H1 (cell line): ENCODE measurements around the gene UPF3A. TPM values are rescaled to one million over a fixed set of nuclear protein-coding genes. Genes with fewer than 3 reads are reported as not detected.

Experiments used
- CTCF ChIA-PET: fragments of 300-600 bp; sonication (Branson Sonifier 250); formaldehyde crosslinking; loops from one replicate; lab custom pipeline; 2021; ENCODE audit not compliant: partially characterized antibody; lab: Charles Lee
- POLR2A ChIA-PET: fragments of 300-600 bp; sonication (Branson Sonifier 250); formaldehyde crosslinking; loops from one replicate; lab custom pipeline; 2021; ENCODE audit warnings: inconsistent platforms; ENCODE audit not compliant: partially characterized antibody; lab: Charles Lee
- DNase-seq, 2 experiments: peaks; one replicate each; pipeline versions ENCODE4 v3.0.0 to v3.0.0-alpha.2; 2010 to 2022; ENCODE audit warnings: low spot score in 2 of 2, low read depth in 1 of 2, mixed read lengths in 1 of 2
- FAIRE-seq: peaks from 2 replicates; lab custom pipeline; 2011; peaks lifted over from hg19 to GRCh38; lab: Jason Lieb, UNC
- H2AFZ ChIP-seq: 2 replicates; pipeline ENCODE4 v1.8.1; 2012; ENCODE audit warnings: low read length, inconsistent platforms
- H2AK5ac ChIP-seq: 2 replicates; pipeline ENCODE4 v1.6.1; 2013; ENCODE audit warnings: low read depth, low read length
- H2BK120ac ChIP-seq: replicated peaks from 2 replicates; pipeline ENCODE3; 2013; ENCODE audit warnings: low read depth, low read length, inconsistent platforms
- H2BK12ac ChIP-seq: 2 replicates; pipeline ENCODE4 v1.6.1; 2013; ENCODE audit warnings: low read depth, low read length
- H2BK15ac ChIP-seq: 2 replicates; pipeline ENCODE4 v1.6.1; 2013; ENCODE audit warnings: low read length
- H2BK20ac ChIP-seq: 2 replicates; pipeline ENCODE4 v1.6.1; 2013; ENCODE audit warnings: low read length
- H2BK5ac ChIP-seq: 2 replicates; pipeline ENCODE4 v1.6.1; 2013; ENCODE audit warnings: low read depth, low read length
- H3K14ac ChIP-seq: 2 replicates; pipeline ENCODE4 v1.6.1; 2013; ENCODE audit warnings: inconsistent platforms; ENCODE audit not compliant: insufficient read length
- H3K18ac ChIP-seq: 2 replicates; pipeline ENCODE4 v1.6.1; 2013; ENCODE audit warnings: low read length; ENCODE audit errors: extremely low read depth
- H3K23ac ChIP-seq: 2 replicates; pipeline ENCODE4 v1.6.1; 2013; ENCODE audit warnings: inconsistent platforms; ENCODE audit not compliant: insufficient read length
- H3K23me2 ChIP-seq: 2 replicates; pipeline ENCODE4 v1.6.1; 2013; ENCODE audit warnings: low read depth, low read length
- H3K27ac ChIP-seq: 2 replicates; pipeline ENCODE4 v1.6.1; 2011; ENCODE audit warnings: low read depth, low read length, inconsistent platforms
- H3K27me3 ChIP-seq, 4 experiments: replicated peaks in 1 of 4; 1 replicate in 1 of 4; 2 replicates in 3 of 4; pipeline versions ENCODE4 v1.6.1 to v1.8.1; 2011 to 2013; ENCODE audit warnings: low read length in 3 of 4, mild to moderate bottlenecking in 3 of 4, inconsistent platforms in 2 of 4, mixed read lengths in 2 of 4, moderate library complexity in 1 of 4; ENCODE audit not compliant: control insufficient read depth in 3 of 4, insufficient read depth in 3 of 4; ENCODE audit errors: extremely low read depth in 1 of 4
- H3K36me3 ChIP-seq, 4 experiments: 2 replicates each; pipeline versions ENCODE4 v1.6.1 to v1.8.1; 2011 to 2013; ENCODE audit warnings: mild to moderate bottlenecking in 4 of 4, low read length in 3 of 4, moderate library complexity in 2 of 4, control low read depth in 1 of 4, inconsistent platforms in 1 of 4; ENCODE audit not compliant: insufficient read depth in 4 of 4, control insufficient read depth in 2 of 4
- H3K4ac ChIP-seq: replicated peaks from 2 replicates; pipeline ENCODE3; 2013; ENCODE audit warnings: low read length, low read depth, mixed read lengths, inconsistent platforms; ENCODE audit not compliant: insufficient read length
- H3K4me1 ChIP-seq, 4 experiments: replicated peaks in 1 of 4; 1 replicate in 1 of 4; 2 replicates in 3 of 4; pipeline versions ENCODE4 v1.6.1 to v1.8.1; 2011 to 2013; ENCODE audit warnings: low read length in 3 of 4, inconsistent platforms in 2 of 4, mixed read lengths in 1 of 4; ENCODE audit not compliant: insufficient read depth in 4 of 4, control insufficient read depth in 3 of 4
- H3K4me2 ChIP-seq, 2 experiments: 2 replicates each; pipeline versions ENCODE4 v1.6.1 to v1.8.1; 2011 to 2013; ENCODE audit warnings: low read depth in 2 of 2, low read length in 2 of 2, control low read depth in 1 of 2, inconsistent platforms in 1 of 2, mild to moderate bottlenecking in 1 of 2; ENCODE audit not compliant: insufficient read depth in 1 of 2
- H3K4me3 ChIP-seq, 4 experiments: fragments of 200-600, 300-600 bp in 1 of 4; sonication (generic), shearing (Covaris generic), sonication (Bioruptor Twin) in 1 of 4; 2 replicates each; pipeline versions ENCODE4 v1.5.1 to v1.8.1; 2011 to 2016; ENCODE audit warnings: low read length in 4 of 4, low read depth in 3 of 4, control low read depth in 2 of 4, inconsistent platforms in 2 of 4, mild to moderate bottlenecking in 2 of 4, mixed read lengths in 1 of 4, moderate library complexity in 1 of 4; ENCODE audit not compliant: insufficient read depth in 2 of 4; ENCODE audit errors: extremely low read depth in 1 of 4
- H3K56ac ChIP-seq: replicated peaks from 2 replicates; pipeline ENCODE3; 2013; ENCODE audit warnings: low read depth, mild to moderate bottlenecking, mixed read lengths, low read length, inconsistent platforms; ENCODE audit not compliant: insufficient read length
- H3K79me1 ChIP-seq: 2 replicates; pipeline ENCODE4 v1.6.1; 2013; ENCODE audit warnings: low read depth, low read length, control low read depth
- H3K79me2 ChIP-seq, 2 experiments: 2 replicates each; pipeline versions ENCODE4 v1.6.1 to v1.8.1; 2012 to 2013; ENCODE audit warnings: low read length in 2 of 2, mild to moderate bottlenecking in 2 of 2, inconsistent platforms in 1 of 2; ENCODE audit not compliant: insufficient read depth in 2 of 2, control insufficient read depth in 1 of 2
- H3K9ac ChIP-seq, 4 experiments: replicated peaks in 1 of 4; 1 replicate in 1 of 4; 2 replicates in 3 of 4; pipeline versions ENCODE4 v1.6.1 to v1.8.1; 2011 to 2013; ENCODE audit warnings: low read depth in 3 of 4, low read length in 3 of 4, control low read depth in 2 of 4, mild to moderate bottlenecking in 2 of 4, moderate library complexity in 2 of 4, inconsistent platforms in 1 of 4; ENCODE audit errors: extremely low read depth in 1 of 4
- H3K9me3 ChIP-seq, 2 experiments: 2 replicates each; pipeline versions ENCODE4 v1.6.1 to v1.8.1; 2012 to 2013; ENCODE audit warnings: mild to moderate bottlenecking in 2 of 2, moderate library complexity in 2 of 2, control low read depth in 1 of 2, inconsistent platforms in 1 of 2, low read depth in 1 of 2, low read length in 1 of 2, mixed read lengths in 1 of 2; ENCODE audit not compliant: insufficient read depth in 2 of 2
- H4K20me1 ChIP-seq, 2 experiments: replicated peaks in 1 of 2; 2 replicates each; pipeline versions ENCODE3 to v1.8.1; 2011 to 2013; ENCODE audit warnings: inconsistent platforms in 2 of 2, low read length in 2 of 2, mild to moderate bottlenecking in 1 of 2; ENCODE audit not compliant: insufficient read depth in 2 of 2, control insufficient read depth in 1 of 2
- H4K5ac ChIP-seq: 2 replicates; pipeline ENCODE4 v1.6.1; 2013; ENCODE audit warnings: low read length, low read depth, mixed read lengths, inconsistent platforms; ENCODE audit not compliant: insufficient read length
- H4K8ac ChIP-seq: 2 replicates; pipeline ENCODE4 v1.8.0; 2013; ENCODE audit warnings: mild to moderate bottlenecking, moderate library complexity, low read length, inconsistent platforms; ENCODE audit not compliant: insufficient read depth; ENCODE audit errors: extremely low read depth
- H4K91ac ChIP-seq: replicated peaks from 2 replicates; pipeline ENCODE3; 2013; ENCODE audit warnings: low read length, mixed read lengths, inconsistent platforms; ENCODE audit not compliant: insufficient read length
- ASH2L ChIP-seq: fragments of 200-600, 300-600 bp; sonication (generic); IDR thresholded peaks from one replicate; pipeline ENCODE4 v1.7.1; 2017; ENCODE audit warnings: low read length
- GABPA ChIP-seq: IDR thresholded peaks from 2 replicates; pipeline ENCODE4 v1.6.1; 2011; ENCODE audit warnings: mild to moderate bottlenecking, low read length, moderate library complexity, borderline replicate concordance; ENCODE audit not compliant: insufficient read depth
- POLR2A ChIP-seq, 2 experiments: IDR thresholded peaks; 1 replicate in 1 of 2; 2 replicates in 1 of 2; pipeline ENCODE4 v1.6.1; 2011; ENCODE audit warnings: low read depth in 2 of 2, low read length in 2 of 2, mild to moderate bottlenecking in 2 of 2; ENCODE audit errors: control extremely low read depth in 1 of 2
- RNF2 ChIP-seq: fragments of 200-900, 300-1000 bp; sonication (generic); IDR thresholded peaks from 2 replicates; pipeline ENCODE4 v1.7.1; 2016; ENCODE audit warnings: borderline replicate concordance, low read depth, mild to moderate bottlenecking, antibody characterized with exemption, low read length; ENCODE audit not compliant: poor library complexity, severe bottlenecking; ENCODE audit errors: missing control alignments
- TBP ChIP-seq: IDR thresholded peaks from 2 replicates; pipeline ENCODE4 v1.6.1; 2011; ENCODE audit warnings: low read depth, low read length, improper control_type of control experiment
- WGBS, 2 experiments: shearing (Covaris generic) in 1 of 2; methylation state at CpG; one replicate each; pipeline versions ENCODE4 v1.1.6 to v1.1.7; 2013 to 2015; ENCODE audit warnings: low lambda C conversion rate in 2 of 2, mixed read lengths in 2 of 2, inconsistent platforms in 1 of 2, low coverage in 1 of 2, missing lambda C conversion rate in 1 of 2; ENCODE audit not compliant: insufficient replicate concordance in 2 of 2, insufficient coverage in 1 of 2, insufficient read length in 1 of 2; ENCODE audit errors: extremely low coverage in 1 of 2, missing lambda C conversion rate in 1 of 2; 5-methylcytosine and 5-hydroxymethylcytosine counted together
- polyA plus RNA-seq, 7 experiments: library from polyadenylated mRNA; depleted of rRNA in 3 of 7; stranded (reverse) in 5 of 7; unstranded in 2 of 7; fragments of >200 nt in 5 of 7; fragments of 200-250 nt in 2 of 7; gene quantifications; 1 replicate in 5 of 7; 2 replicates in 1 of 7; 4 replicates in 1 of 7; pipeline versions ENCODE4 v1.2.1 to v1.2.3, GENCODE V29; 2011 to 2013; ENCODE audit warnings: missing spikeins in 2 of 7, mixed read lengths in 2 of 7
- total RNA-seq: library from RNA; stranded (reverse); fragmentation: NEBNext Ultra II Directional; extraction: Animal tissue kit (Norgen Biotek cat#: 25700); gene quantifications from 2 replicates; pipeline ENCODE4 v1.2.1, GENCODE V29; 2021

The UPF3A gene
- total and polyA plus RNA-seq, 2 of the 8 experiments (the other 6 are each of a cell fraction or from before 2014, with no cell fraction given): 47.1 to 58.2 TPM

GRCh38 chr13:114311908-114312307 lies 30.5 kb downstream of the UPF3A start:
- ChIA-PET POLR2A (interaction anchor here (0.7 to 1.0 kb wide), 2 partner anchors 13 to 726 kb away, joined by 3 read pairs; no protein-coding TSS in a partner anchor), CTCF (interaction anchor here (1.6 kb wide), 1 partner anchor 14 kb away, joined by 5 read pairs; no protein-coding TSS in a partner anchor)
- Histone ChIP-seq H4K20me1 (no peaks in the 10 kb centered on the region), H3K56ac (no peak overlapping the region), H3K36me3 (peaks cover 0 to 3% (median under 1%) of the 10 kb centered on the region in 4 experiments; a peak in 2 of 8 replicates), H3K79me2 (peaks cover 0 to 24% of the 10 kb centered on the region in 2 experiments), H3K4ac (no peak overlapping the region), H3K14ac (no peak overlapping the region), H2BK12ac (no peak overlapping the region), H2AFZ (no peak overlapping the region), H3K9me3 (no peaks in the 10 kb centered on the region), H3K79me1 (no peaks in the 10 kb centered on the region; the same call in 1 of the 2 replicates), H2BK20ac (no peak overlapping the region), H4K5ac (no peak overlapping the region), H4K91ac (no peak overlapping the region), H3K4me3 (no peak overlapping the region), H3K4me2 (no peak overlapping the region), H2BK5ac (no peak overlapping the region), H2BK15ac (no peak overlapping the region), H3K18ac (no peak overlapping the region), H3K4me1 (0 out of 7 replicates have a peak, but pooled peaks cover 0 to 3% (median 0%) of the 10 kb centered on the region in 4 experiments), H3K9ac (no peak overlapping the region), H3K27me3 (no peaks in the 10 kb centered on the region), H2AK5ac (no peak overlapping the region), H3K23me2 (peaks cover 4% of the 10 kb centered on the region; the same call in 1 of the 2 replicates), H2BK120ac (no peak overlapping the region), H4K8ac (no peak overlapping the region), H3K27ac (no peak overlapping the region), H3K23ac (no peak overlapping the region)
- TF ChIP-seq RNF2 (no peak), ASH2L (no peak), TBP (no peak), POLR2A (IDR thresholded peaks at IDR 0.05; ENCODE audit: control extremely low read depth in 1 of 2, low read depth in 2 of 2, low read length in 2 of 2) (no peak), GABPA (no peak)
- DNase-seq (no peak), FAIRE-seq (no peak)
- 80% methylated on average over 2 of the region's 2 CpGs; no CpG with 5 or more reads in 1 of the 2 experiments for WGBS, 2 experiments
